Common myeloid progenitor, CD34-positive (primary cell): ENCODE data around the gene RAB3A.
A peak's percentile ranks its signal among the peaks of the same experiment; 100 is the strongest.
"Not testable (repeated sequence)": the region's sequence is repeated elsewhere in the genome, so short reads cannot be mapped to it uniquely, and the experiment has no call there.

ENCODE experiments used
- CTCF ChIA-PET: fragments of 350-600 bp; sonication (Branson Sonifier 250); formaldehyde crosslinking; loops from one replicate; lab custom pipeline; 2021; ENCODE audit warnings: antibody characterized with exemption; lab: Charles Lee
- POLR2A ChIA-PET: fragments of 350-600 bp; sonication (Branson Sonifier 250); formaldehyde crosslinking; loops from one replicate; lab custom pipeline; 2021; ENCODE audit warnings: antibody characterized with exemption; lab: Charles Lee
- DNase-seq, 3 donors: peaks; one replicate each; pipeline versions ENCODE4 v3.0.0 to v3.0.0-alpha.2; 2013
- H3K27ac ChIP-seq, 2 experiments: 1 replicate in 1 of 2; 2 replicates in 1 of 2; pipeline ENCODE4 v1.7.0; 2013; ENCODE audit warnings: inconsistent platforms in 2 of 2, low read length in 2 of 2, mild to moderate bottlenecking in 2 of 2, low read depth in 1 of 2, moderate library complexity in 1 of 2; ENCODE audit not compliant: severe bottlenecking in 2 of 2, insufficient read depth in 1 of 2, poor library complexity in 1 of 2
- H3K27me3 ChIP-seq, 5 experiments: replicated peaks in 2 of 5; 1 replicate in 3 of 5; 2 replicates in 2 of 5; pipeline versions ENCODE4 v1.6.1 to v1.7.0; 2013; ENCODE audit warnings: low read length in 4 of 5, mild to moderate bottlenecking in 2 of 5, moderate library complexity in 2 of 5, inconsistent platforms in 1 of 5; ENCODE audit not compliant: insufficient read depth in 5 of 5, control insufficient read depth in 4 of 5
- H3K36me3 ChIP-seq, 4 experiments: 1 replicate in 2 of 4; 2 replicates in 2 of 4; pipeline versions ENCODE4 v1.6.1 to v1.7.0; 2013; ENCODE audit warnings: low read length in 3 of 4, control low read depth in 1 of 4, mild to moderate bottlenecking in 1 of 4; ENCODE audit not compliant: control insufficient read depth in 4 of 4, insufficient read depth in 4 of 4
- H3K4me1 ChIP-seq, 4 experiments: 1 replicate in 3 of 4; 2 replicates in 1 of 4; pipeline versions ENCODE4 v1.6.1 to v1.7.1; 2013; ENCODE audit warnings: low read length in 3 of 4, mild to moderate bottlenecking in 3 of 4, control low read depth in 1 of 4, inconsistent platforms in 1 of 4, moderate library complexity in 1 of 4; ENCODE audit not compliant: control insufficient read depth in 4 of 4, insufficient read depth in 4 of 4; ENCODE audit errors: control extremely low read depth in 1 of 4
- H3K4me3 ChIP-seq, 7 experiments: 1 replicate in 4 of 7; 2 replicates in 3 of 7; pipeline versions ENCODE4 v1.5.1 to v1.7.0; 2013; ENCODE audit warnings: mild to moderate bottlenecking in 7 of 7, low read length in 6 of 7, moderate library complexity in 6 of 7, inconsistent platforms in 2 of 7, low read depth in 2 of 7, control low read depth in 1 of 7; ENCODE audit not compliant: insufficient read depth in 4 of 7, control insufficient read depth in 1 of 7; ENCODE audit errors: extremely low read depth in 1 of 7
- H3K9me3 ChIP-seq, 5 experiments: 1 replicate in 4 of 5; 2 replicates in 1 of 5; pipeline versions ENCODE4 v1.6.1 to v1.7.1; 2013; ENCODE audit warnings: low read length in 4 of 5, mild to moderate bottlenecking in 2 of 5, inconsistent platforms in 1 of 5, low read depth in 1 of 5, moderate library complexity in 1 of 5; ENCODE audit not compliant: control insufficient read depth in 4 of 5, insufficient read depth in 2 of 5; ENCODE audit errors: control extremely low read depth in 1 of 5
- WGBS: methylation state at CpG from one replicate; pipeline ENCODE4 v1.1.5; 2013; ENCODE audit not compliant: insufficient coverage; 5-methylcytosine and 5-hydroxymethylcytosine counted together

Gene RAB3A

DNA sequence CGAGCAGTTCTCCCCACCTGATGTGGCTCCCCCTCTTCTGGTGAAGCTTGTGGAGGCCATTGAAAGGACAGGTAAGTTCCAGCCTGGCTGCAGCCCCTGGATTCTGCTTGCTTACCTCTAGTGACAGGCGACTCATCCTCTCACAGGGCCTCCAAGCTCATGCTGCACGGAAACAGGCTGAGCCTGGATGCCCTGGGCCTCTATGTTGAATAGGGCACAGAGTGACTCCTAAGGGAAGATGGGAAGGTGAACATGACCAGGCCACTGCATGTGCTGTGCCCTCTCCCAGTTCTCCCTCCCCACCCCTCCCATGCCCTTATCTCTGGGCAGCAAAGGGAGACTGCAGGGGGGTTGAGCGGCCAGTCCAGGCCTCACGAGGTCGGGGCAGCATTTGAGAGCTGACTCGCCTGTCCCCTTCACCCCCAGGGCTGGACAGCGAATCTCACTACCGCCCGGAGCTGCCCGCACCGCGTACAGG is 43.3 kb downstream of the RAB3A start:
- Histone ChIP-seq H3K4me1 (peaks cover 0 to 40% (median 28%) of the 10 kb centered on the region in 4 experiments), H3K4me3 (peak overlapping the region in 3 of 7 experiments; percentile 5 to 57 (median 51)), H3K27me3 (no peaks in the 10 kb centered on the region), H3K36me3 (peaks cover 0 to 59% (median 29%) of the 10 kb centered on the region in 4 experiments), H3K27ac (peak overlapping the region in 1 of 2 experiments; percentile 61), H3K9me3 (no peaks in the 10 kb centered on the region)
- WGBS, result 80% methylated on average over 13 of the region's 13 CpGs
- POLR2A ChIA-PET, result interaction anchor here (0.5 kb wide), 1 partner anchor 136 kb away, joined by 3 read pairs; no protein-coding TSS in a partner anchor
- DNase-seq, result no peak
- CTCF ChIA-PET, result interaction anchor here (0.8 to 2.9 kb wide), 9 partner anchors 9 to 214 kb away, joined by 3 to 18 read pairs (median 5); partner anchors contain the start of gene IFI30

DNA sequence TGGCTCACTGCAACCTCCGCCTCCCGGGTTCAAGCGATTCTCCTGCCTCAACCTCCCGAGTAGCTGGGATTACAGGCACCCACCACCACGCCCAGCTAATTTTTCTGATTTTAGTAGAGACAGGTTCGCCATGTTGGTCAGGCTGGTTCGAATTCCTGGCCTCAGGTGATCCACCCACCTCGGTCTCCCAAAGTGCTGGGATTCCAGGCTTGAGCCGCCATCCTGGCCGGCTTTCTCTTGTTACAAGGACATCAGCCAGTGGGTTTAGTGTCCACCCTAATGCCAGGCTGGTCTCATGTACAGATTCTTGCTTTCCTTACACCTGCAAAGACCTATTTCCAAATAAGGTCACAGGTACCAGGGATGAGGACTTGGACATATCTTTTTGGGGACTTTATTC is 44.0 kb downstream of the RAB3A start:
- H3K27ac ChIP-seq, result no peak overlapping the region
- no peak overlapping the region for H3K4me3 ChIP-seq
- 98% methylated on average over 7 of the region's 10 CpGs for WGBS
- ChIA-PET CTCF (interaction anchor here (1.3 to 2.9 kb wide), 4 partner anchors 8 to 213 kb away, joined by 3 to 18 read pairs (median 14); partner anchors contain the start of gene IFI30), POLR2A (no interaction called here)
- H3K4me1 ChIP-seq, result peaks cover 0 to 44% (median 28%) of the 10 kb centered on the region in 4 experiments
- H3K27me3 ChIP-seq, result no peaks in the 10 kb centered on the region
- DNase-seq, result no peak
- no peaks in the 10 kb centered on the region for H3K9me3 ChIP-seq
- H3K36me3 ChIP-seq, result peaks cover 0 to 60% (median 29%) of the 10 kb centered on the region in 4 experiments

DNA sequence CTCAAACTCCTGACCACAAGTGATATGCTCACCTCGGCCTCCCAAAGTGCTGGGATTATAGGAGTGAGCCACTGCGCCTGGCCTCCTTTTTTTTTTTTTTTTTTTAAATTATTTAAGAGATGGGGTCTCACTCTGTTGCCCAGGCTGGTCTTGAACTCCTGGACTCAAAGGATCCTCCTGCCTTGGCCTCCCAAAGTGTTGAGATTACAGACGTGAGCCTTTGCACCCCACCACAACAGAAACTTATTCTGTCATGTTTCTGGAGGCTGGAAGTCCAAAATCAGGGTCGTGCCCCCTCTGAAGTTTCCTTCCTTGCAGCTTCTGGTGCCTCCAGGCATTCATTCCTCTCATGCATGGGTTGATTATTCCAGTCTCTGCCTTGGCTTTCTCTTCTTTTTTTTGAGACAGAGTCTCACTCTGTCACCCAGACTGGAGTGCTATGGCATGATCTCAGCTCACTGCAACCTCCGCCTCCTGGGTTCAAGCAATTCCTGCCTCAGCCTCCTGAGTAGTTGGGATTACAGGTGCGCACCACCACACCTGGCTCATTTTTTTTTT is 44.7 kb downstream of the RAB3A start:
- POLR2A ChIA-PET, H3K27me3 ChIP-seq, H3K27ac ChIP-seq, H3K9me3 ChIP-seq, H3K4me3 ChIP-seq, DNase-seq: not testable (repeated sequence)
- peaks cover 0 to 56% (median 27%) of the 10 kb centered on the region in 4 experiments for H3K36me3 ChIP-seq
- WGBS, result 92% methylated on average over 1 of the region's 6 CpGs
- CTCF ChIA-PET, result interaction anchor here (0.7 to 2.9 kb wide), 6 partner anchors 8 to 152 kb away, joined by 3 to 17 read pairs (median 4); no protein-coding TSS in a partner anchor
- peaks cover 0 to 49% (median 33%) of the 10 kb centered on the region in 4 experiments for H3K4me1 ChIP-seq

DNA sequence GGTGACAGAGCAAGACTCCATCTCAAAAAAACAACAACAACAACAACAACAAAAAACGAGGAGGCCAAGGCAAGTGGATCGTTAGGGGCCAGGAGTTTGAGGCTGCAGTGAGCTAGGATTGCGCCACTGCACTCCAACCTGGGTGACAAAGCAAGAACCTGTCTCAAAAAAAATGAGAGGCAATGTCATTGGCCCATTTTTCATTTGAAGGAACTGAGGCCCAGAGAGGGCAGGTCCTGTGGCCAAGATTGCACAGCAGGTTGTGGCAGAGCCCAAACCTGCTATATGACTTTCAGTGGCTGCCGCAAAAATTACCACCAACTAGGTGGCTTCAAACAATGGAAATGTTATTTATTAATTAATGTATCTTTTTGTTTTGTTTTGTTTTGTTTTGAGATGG is 45.4 kb downstream of the RAB3A start:
- WGBS, result no CpG with 5 or more reads among the region's 4 CpGs
- H3K4me1 ChIP-seq, result peaks cover 0 to 54% (median 39%) of the 10 kb centered on the region in 4 experiments
- CTCF ChIA-PET, result interaction anchor here (1.2 to 1.4 kb wide), 3 partner anchors 41 to 151 kb away, joined by 3 to 4 read pairs (median 4); no protein-coding TSS in a partner anchor

DNA sequence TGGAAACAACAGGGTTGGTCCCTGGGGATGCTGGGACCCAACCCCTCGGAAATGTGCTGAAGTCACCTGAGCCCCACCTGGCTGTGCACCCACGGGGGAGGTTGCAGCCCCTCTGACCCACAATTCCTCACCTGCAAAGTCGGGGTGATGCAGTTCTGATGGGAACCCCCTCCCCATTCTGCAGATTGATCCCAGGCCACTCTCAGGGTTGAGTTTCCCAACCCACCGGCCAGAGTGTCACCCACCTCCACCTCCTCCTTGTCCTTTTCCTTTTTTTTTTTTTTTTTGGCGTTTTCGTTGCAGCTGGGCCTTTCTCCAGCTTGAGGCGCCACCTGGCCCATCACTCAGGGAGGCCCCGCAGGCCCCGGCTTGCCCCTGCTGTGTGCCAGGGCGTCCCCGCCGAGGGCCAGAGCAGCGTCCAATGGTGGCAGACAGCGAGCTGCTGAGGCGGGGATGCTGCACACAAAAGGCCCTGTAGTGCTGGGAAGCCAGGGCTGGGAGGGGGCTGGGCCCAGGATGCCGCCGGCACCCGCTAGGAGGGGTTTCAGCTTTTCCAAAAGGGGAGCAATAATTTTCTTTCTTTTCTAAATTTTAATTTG is 46.3 kb downstream of the RAB3A start:
- CTCF ChIA-PET, result interaction anchor here (1.0 to 1.4 kb wide), 4 partner anchors 13 to 150 kb away, joined by 3 to 4 read pairs (median 4); no protein-coding TSS in a partner anchor

More for the DNA sequence above, 45.4 kb downstream of the RAB3A start:
- DNase-seq, result no peak
- Histone ChIP-seq H3K27ac (no peak overlapping the region), H3K36me3 (peaks cover 0 to 53% (median 24%) of the 10 kb centered on the region in 4 experiments), H3K4me3 (no peak overlapping the region), H3K27me3 (no peaks in the 10 kb centered on the region), H3K9me3 (no peaks in the 10 kb centered on the region)
- POLR2A ChIA-PET, result no interaction called here

GRCh38 chr19:18156841-18157464 is 46.9 kb downstream of the RAB3A start:
- Histone ChIP-seq H3K9me3 (no peaks in the 10 kb centered on the region), H3K36me3 (peaks cover 0 to 40% (median 13%) of the 10 kb centered on the region in 4 experiments), H3K4me3 (peak overlapping the region in 3 of 7 experiments; percentile 8 to 38 (median 19)), H3K27me3 (no peaks in the 10 kb centered on the region), H3K4me1 (peaks cover 0 to 59% (median 43%) of the 10 kb centered on the region in 4 experiments), H3K27ac (peak overlapping the region in 1 of 2 experiments; percentile 71)
- ChIA-PET CTCF (interaction anchor here (1.0 to 1.5 kb wide), 2 partner anchors 10 to 14 kb away, joined by 3 to 7 read pairs; no protein-coding TSS in a partner anchor), POLR2A (no interaction called here)
- 25% methylated on average over 18 of the region's 22 CpGs for WGBS
- peak; percentile 82 to 94 (median 93) for DNase-seq

More for the DNA sequence above, 46.3 kb downstream of the RAB3A start:
- DNase-seq, result peak in 2 of 3 donors; percentile 42 to 59
- H3K4me1 ChIP-seq, result peaks cover 0 to 57% (median 41%) of the 10 kb centered on the region in 4 experiments
- H3K4me3 ChIP-seq, result peak overlapping the region in 2 of 7 experiments; percentile 19 to 38
- peak overlapping the region in 1 of 2 experiments; percentile 71 for H3K27ac ChIP-seq
- 32% methylated on average over 13 of the region's 18 CpGs for WGBS
- no peaks in the 10 kb centered on the region for H3K9me3 ChIP-seq
- H3K36me3 ChIP-seq, result peaks cover 0 to 44% (median 16%) of the 10 kb centered on the region in 4 experiments
- POLR2A ChIA-PET, result interaction anchor here (0.6 kb wide), 1 partner anchor 36 kb away, joined by 3 read pairs; no protein-coding TSS in a partner anchor
- H3K27me3 ChIP-seq, result no peaks in the 10 kb centered on the region
